SK-N-MC (cell line): ENCODE measurements around the gene MAGI1.
"Not testable (repeated sequence)": the region's sequence is repeated elsewhere in the genome, so short reads cannot be mapped to it uniquely, and the experiment has no call there.

Source experiments
- DNase-seq: peaks from one replicate; pipeline ENCODE4 v3.0.0-alpha.2; 2011; ENCODE audit warnings: low read depth, low spot score
- H3K27ac ChIP-seq: fragments of 200-600 bp; sonication (generic); 2 replicates; pipeline ENCODE4 v1.5.1; 2016; ENCODE audit warnings: mixed run types
- H3K36me3 ChIP-seq: fragments of 200-600 bp; sonication (generic); 2 replicates; pipeline ENCODE4 v1.6.1; 2017; ENCODE audit warnings: antibody characterized with exemption, low read length, mixed read lengths; ENCODE audit not compliant: insufficient read depth
- H3K4me3 ChIP-seq: fragments of 200-600 bp; sonication (generic); 2 replicates; pipeline ENCODE4 v1.5.1; 2016
- H3K9ac ChIP-seq: fragments of 200-600 bp; sonication (generic); 2 replicates; pipeline ENCODE4 v1.8.0; 2017; ENCODE audit warnings: mixed run types, mixed read lengths; ENCODE audit not compliant: insufficient read length
- H3K9me3 ChIP-seq: fragments of 200-600 bp; sonication (generic); 2 replicates; pipeline ENCODE4 v1.6.1; 2017; ENCODE audit warnings: low read depth, mild to moderate bottlenecking, antibody characterized with exemption, low read length, moderate library complexity, mixed read lengths
- EZH2 ChIP-seq: fragments of 200-600 bp; sonication (generic); IDR thresholded peaks from one replicate; pipeline ENCODE4 v1.6.1; 2017; ENCODE audit warnings: antibody characterized with exemption
- FOXP2 ChIP-seq: optimal IDR thresholded peaks from 2 replicates; pipeline ENCODE3; 2011; ENCODE audit warnings: mild to moderate bottlenecking, moderate library complexity; ENCODE audit not compliant: insufficient read depth; ENCODE audit errors: extremely low read length, control extremely low read depth
- POLR2AphosphoS5 ChIP-seq: IDR thresholded peaks from 2 replicates; pipeline ENCODE4 v1.6.1; 2012; ENCODE audit warnings: mild to moderate bottlenecking, low read depth, low read length, borderline replicate concordance

Gene MAGI1

GRCh38 chr3:66047311-66048050 lies 8.8 kb upstream of the MAGI1 start:
- no peaks in the 10 kb centered on the region for H3K9me3 ChIP-seq
- DNase-seq = no peak
- H3K4me3 ChIP-seq = no peak overlapping the region
- H3K36me3 ChIP-seq = no peaks in the 10 kb centered on the region
- no peak overlapping the region for H3K9ac ChIP-seq
- TF ChIP-seq FOXP2 (no peak), EZH2 (no peak), POLR2AphosphoS5 (no peak)
- H3K27ac ChIP-seq = no peak overlapping the region

GRCh38 chr3:66046321-66046720 lies 7.6 kb upstream of the MAGI1 start:
- H3K9me3 ChIP-seq, DNase-seq, H3K9ac ChIP-seq, H3K27ac ChIP-seq, H3K36me3 ChIP-seq, H3K4me3 ChIP-seq: not testable (repeated sequence)

GRCh38 chr3:66041828-66042227 lies 3.1 kb upstream of the MAGI1 start:
- Histone ChIP-seq H3K27ac (no peak overlapping the region), H3K4me3 (no peak overlapping the region), H3K9me3 (no peaks in the 10 kb centered on the region), H3K36me3 (no peaks in the 10 kb centered on the region), H3K9ac (no peak overlapping the region)
- no peak for DNase-seq
- TF ChIP-seq FOXP2 = no peak
- no peak for TF ChIP-seq POLR2AphosphoS5
- TF ChIP-seq EZH2 = no peak

GRCh38 chr3:66041116-66041515 lies 2.4 kb upstream of the MAGI1 start:
- no peak overlapping the region for H3K27ac ChIP-seq
- no peak overlapping the region for H3K4me3 ChIP-seq
- no peak for DNase-seq
- no peaks in the 10 kb centered on the region for H3K9me3 ChIP-seq
- H3K9ac ChIP-seq = no peak overlapping the region
- H3K36me3 ChIP-seq = no peaks in the 10 kb centered on the region
- no peak for TF ChIP-seq POLR2AphosphoS5
- TF ChIP-seq EZH2 = no peak
- no peak for TF ChIP-seq FOXP2

- Histone ChIP-seq H3K9ac (no peak overlapping the region), H3K27ac (no peak overlapping the region), H3K36me3 (no peaks in the 10 kb centered on the region), H3K9me3 (no peaks in the 10 kb centered on the region), H3K4me3 (peak overlapping the region; percentile 88)
- DNase-seq = no peak
- TF ChIP-seq FOXP2 (no peak), EZH2 (no peak), POLR2AphosphoS5 (no peak)
These were observed 821 bp upstream of the MAGI1 start for GRCh38 chr3:66039590-66039887.

GRCh38 chr3:66038384-66038725 lies 363 bp downstream of the MAGI1 start:
- H3K4me3 ChIP-seq = peak overlapping the region; percentile 88
- no peaks in the 10 kb centered on the region for H3K9me3 ChIP-seq
- H3K9ac ChIP-seq = peak overlapping the region; percentile 77
- DNase-seq = no peak
- TF ChIP-seq EZH2 (no peak), POLR2AphosphoS5 (no peak), FOXP2 (no peak)
- H3K36me3 ChIP-seq = no peaks in the 10 kb centered on the region
- H3K27ac ChIP-seq = no peak overlapping the region

- H3K9me3 ChIP-seq = no peaks in the 10 kb centered on the region
- no peak for TF ChIP-seq POLR2AphosphoS5
- peak overlapping the region; percentile 77 for H3K9ac ChIP-seq
- no peak for DNase-seq
- H3K36me3 ChIP-seq = no peaks in the 10 kb centered on the region
- H3K4me3 ChIP-seq = peak overlapping the region; percentile 88
- no peak overlapping the region for H3K27ac ChIP-seq
These were observed 740 bp downstream of the MAGI1 start for GRCh38 chr3:66037986-66038369.

GRCh38 chr3:66037330-66037985 lies 1.3 kb downstream of the MAGI1 start:
- no peaks in the 10 kb centered on the region for H3K9me3 ChIP-seq
- H3K27ac ChIP-seq = no peak overlapping the region
- DNase-seq = no peak
- H3K4me3 ChIP-seq = peak overlapping the region; percentile 88
- peak overlapping the region; percentile 77 for H3K9ac ChIP-seq
- TF ChIP-seq FOXP2 = no peak
- no peak for TF ChIP-seq POLR2AphosphoS5
- no peak for TF ChIP-seq EZH2
- no peaks in the 10 kb centered on the region for H3K36me3 ChIP-seq

- no peaks in the 10 kb centered on the region for H3K36me3 ChIP-seq
- TF ChIP-seq EZH2 (no peak), FOXP2 (no peak), POLR2AphosphoS5 (no peak)
- H3K9ac ChIP-seq = no peak overlapping the region
- peak overlapping the region; percentile 88 for H3K4me3 ChIP-seq
- H3K27ac ChIP-seq = no peak overlapping the region
- DNase-seq = no peak
- H3K9me3 ChIP-seq = no peaks in the 10 kb centered on the region
These were observed 2.1 kb downstream of the MAGI1 start for GRCh38 chr3:66036586-66037148.
